HG02884 (cell line): Measurements from ENCODE around the gene KRTAP12-3.
"Not testable (repeated sequence)": the region's sequence is repeated elsewhere in the genome, so short reads cannot be mapped to it uniquely, and the experiment has no call there.

Source experiments
- ATAC-seq: cut with Tn5 transposase; IDR thresholded peaks from one replicate; pipeline ENCODE4 v1.9.1; 2021; ENCODE audit warnings: mild to moderate bottlenecking, moderate library complexity; ENCODE audit not compliant: unreplicated experiment

KRTAP12-3 gene

DNA sequence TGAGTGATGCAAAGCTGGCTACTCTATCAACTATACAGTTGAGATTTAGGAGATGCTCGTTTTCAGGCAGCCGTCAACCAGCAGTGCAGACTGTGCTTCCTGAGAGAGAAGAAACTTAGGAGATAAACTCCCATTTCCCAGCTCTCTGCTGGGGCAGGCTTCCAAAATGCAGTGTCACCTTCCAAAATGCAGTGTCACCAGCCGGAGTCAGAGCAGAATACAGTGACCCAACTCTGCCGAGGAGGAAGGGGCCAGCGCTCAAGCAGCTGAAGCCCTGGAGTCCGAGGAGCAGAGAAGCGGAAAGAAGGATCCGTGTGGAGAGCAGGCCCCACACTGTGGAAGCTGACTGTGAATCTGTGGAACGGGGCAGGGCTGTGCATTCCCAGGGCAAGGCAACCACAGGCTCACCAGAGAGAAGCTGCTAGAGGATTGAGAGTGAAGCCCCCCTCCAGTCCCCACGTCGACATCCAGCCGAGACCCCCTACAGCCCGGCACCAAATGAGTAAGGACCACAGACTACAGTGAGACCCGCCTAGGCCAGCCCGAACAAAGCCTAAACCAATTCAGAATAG is 24.9 kb downstream of the KRTAP12-3 start:
- no peak for ATAC-seq

DNA sequence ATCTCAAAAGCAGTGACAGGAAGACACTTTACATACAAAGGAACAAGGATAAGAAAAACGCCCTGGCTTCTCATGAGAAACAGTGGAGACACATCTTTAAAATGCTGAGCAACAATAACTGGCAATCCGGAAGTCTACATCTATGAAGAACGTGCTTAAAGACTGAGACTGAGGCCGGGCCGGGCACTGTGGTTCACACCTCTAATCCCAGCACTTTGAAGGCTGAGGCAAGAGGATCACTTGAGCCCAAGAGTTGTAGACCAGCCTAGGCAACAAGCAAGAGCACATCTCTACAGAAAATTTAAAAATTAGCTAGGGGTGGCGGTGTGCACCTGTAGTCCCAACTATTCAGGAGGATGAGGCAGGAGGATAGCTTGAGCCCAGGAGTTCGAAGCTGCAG is 26.3 kb downstream of the KRTAP12-3 start:
- ATAC-seq, result no peak

DNA sequence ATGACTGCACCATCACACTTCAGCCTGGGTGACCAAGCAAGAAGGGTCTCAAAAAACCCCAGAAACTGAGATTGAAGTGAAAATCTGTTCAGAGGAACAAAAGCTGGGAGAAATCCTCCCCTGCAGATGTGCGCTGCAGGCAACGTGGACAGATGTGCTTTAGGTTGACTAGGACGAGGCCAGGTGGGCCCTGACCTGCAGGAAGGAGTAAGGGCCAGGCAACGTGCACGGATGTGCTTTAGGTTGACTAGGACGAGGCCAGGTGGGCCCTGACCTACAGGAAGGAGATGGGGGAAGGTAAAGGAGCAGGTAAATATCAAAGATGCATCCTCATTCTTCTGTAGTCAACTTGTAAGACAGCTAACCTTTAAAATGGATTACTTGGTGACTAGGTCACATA is 26.8 kb downstream of the KRTAP12-3 start:
- ATAC-seq, result no peak

DNA sequence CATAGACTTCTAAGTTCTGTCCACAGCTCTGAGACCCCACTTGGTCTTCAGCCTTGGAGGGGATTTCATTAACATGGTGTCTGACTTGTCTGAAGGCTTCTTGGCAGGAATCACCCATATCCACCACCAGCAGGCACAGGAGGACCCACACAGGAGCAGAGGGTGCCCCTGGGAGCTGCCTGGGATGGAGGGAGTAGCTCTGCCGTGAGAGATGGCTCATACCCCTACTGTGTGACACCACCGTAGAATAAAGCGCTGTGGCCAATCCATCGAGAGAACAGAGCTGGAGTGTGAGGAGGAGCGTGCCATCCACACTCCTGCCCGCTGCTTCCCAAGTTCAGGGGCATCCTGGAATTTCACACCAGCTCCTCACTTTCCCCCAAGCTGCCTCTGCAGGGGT is 27.3 kb downstream of the KRTAP12-3 start:
- not testable (repeated sequence) for ATAC-seq

DNA sequence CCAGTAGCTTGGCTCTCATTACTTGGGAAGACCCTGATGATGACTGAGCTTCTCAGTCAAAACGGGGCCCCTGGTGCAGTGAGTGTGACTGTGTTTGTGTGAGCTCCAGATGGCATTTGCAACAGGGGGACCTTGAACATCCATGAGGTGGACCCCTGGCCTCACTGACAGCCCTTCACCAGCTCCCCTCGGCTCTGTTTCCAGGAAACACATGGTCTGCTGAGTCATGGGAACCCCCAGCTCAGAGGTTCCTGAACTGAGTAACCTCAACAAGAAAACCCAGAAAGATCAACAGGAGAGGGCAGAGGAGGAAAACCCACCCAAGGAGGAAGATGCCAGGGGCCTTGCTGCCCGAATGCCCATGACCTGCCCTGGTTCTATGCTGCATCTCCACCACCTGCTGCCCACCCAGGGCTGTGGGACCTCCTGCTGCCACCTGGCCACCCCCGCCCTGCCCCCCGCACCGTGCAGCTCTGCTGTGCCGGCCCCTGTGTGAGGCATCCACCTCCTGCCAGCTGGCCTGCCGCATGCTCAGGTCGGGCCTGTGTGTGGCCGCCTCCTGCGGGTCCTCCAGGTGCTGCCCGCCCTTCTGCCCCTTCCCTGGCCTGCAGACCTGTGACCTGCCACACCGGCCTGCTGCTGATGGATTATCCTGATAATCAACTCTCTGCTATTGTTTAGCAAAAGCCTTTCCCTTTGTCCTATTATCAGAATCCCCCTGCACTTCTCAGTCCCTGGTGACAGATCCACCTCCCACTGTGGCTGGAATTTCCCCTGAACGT is 28.5 kb downstream of the KRTAP12-3 start:
- ATAC-seq, result no peak

DNA sequence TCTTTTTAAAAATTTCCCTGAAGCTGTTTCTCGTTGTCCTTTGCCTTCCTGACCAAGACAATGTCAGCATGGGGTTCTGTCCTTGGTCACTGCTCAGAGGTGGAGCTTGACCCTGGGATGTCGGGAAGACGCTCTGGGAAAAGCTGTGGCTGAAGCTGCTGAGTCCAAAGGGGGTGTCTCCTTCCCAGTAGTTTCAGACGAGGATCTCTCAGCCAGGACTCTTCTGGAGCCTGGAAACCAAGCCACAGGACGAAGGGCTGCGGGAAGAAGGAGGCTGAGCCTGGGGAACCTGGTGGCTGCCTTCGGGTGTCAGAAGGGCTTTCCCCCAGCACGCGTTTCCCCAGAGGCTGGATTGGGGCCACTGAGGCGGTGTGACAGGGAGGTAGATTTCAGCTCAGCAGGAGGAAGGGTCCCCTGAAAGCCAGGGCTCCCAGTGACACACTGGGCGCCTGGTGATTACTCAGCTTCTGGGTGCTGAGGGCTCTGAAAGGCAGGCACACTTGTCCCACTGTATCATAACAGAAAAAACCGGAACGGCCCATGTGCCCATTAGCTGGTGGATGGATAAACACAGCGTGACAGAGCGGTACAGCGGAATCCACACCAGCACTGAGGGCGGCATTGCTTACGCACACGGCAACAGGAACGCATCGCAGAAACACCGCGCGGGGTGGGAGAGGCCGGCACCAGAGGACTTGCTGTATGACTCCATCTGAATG is 29.3 kb downstream of the KRTAP12-3 start:
- ATAC-seq, result no peak

DNA sequence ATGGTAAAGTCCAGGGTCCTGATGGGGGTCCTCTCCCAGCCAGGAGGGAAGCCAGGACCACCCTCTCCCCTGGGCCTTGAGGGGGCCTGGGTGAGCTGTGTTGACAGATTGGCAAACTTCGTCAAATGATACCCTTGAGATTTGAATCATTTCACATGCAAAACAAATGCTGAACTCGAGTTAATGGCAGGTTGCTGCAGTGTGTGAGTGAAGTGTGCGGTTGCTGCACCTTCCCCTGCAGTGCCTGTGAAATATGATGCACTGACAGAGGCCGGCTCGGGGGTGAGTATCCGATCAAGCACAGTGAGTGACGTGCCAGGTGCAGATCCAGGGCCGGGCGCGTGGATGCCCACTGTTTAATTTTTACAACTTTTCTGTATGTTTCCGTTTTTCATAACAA is 29.9 kb downstream of the KRTAP12-3 start:
- ATAC-seq, result no peak

DNA sequence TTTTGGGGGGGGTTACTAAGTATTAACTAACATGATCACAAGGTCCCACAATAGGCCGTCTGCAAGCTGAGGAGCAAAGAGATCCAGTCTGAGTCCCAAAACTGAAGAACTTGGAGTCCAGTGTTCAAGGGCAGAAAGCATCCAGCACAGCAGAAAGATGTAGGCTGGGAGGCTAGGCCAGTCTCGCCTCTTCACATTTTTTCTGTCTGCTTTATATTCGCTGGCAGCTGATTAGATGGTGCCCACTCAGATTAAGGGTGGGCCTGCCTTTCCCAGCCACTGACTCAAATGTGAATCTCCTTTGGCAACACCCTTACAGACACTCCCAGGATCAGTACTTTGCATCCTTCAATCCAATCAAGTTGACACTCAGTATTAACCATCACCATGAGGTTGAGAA is 32.0 kb downstream of the KRTAP12-3 start:
- ATAC-seq, result not testable (repeated sequence)

DNA sequence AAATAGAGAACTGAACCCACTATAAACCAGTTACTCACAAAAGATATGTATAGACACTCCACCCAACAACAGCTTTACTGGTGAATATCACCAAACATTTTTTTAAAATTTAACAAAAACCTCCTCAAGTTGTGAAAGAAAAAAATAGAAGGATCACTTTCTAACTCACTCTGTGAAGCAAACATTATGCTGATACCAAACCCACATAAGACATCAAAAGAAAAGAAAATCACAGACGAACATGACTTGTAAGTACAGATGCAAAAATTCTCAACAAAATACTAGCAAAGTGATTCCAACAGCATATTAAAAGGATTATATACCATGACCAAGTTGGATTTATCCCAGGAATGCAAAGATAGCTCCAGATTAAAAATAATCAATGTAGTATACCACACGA is 34.0 kb downstream of the KRTAP12-3 start:
- no peak for ATAC-seq

DNA sequence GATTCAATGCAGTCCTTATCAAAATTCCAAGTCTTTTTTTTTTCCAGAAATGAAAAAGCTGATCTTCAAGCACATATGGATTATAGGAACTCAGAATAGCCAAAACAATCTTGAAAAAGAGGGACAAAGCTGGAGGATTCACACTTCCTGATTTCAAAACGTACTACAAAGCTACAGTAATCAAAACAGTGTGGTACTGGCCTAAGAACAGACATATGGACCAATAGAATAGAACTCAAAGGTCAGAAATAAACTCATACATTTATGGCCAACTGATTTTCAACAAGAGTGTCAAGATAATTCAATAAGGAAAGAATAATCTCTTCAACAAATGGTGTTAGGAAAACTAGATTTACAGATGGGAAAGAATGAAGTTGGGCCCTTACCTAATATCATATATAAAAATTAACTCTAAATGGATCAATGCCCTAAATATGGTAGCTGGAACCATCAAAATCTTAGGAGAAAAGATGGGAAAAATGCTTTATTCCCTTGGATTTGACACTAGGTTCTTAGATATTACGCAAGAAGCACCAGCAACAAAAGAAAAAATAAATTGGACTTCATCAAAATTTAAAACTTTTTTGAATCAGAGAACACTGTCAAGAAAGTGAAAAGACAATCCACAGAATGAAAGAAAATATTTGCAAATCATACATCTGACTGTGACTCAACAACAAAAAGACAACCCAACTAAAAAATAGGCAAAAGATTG is 35.2 kb downstream of the KRTAP12-3 start:
- no peak for ATAC-seq

DNA sequence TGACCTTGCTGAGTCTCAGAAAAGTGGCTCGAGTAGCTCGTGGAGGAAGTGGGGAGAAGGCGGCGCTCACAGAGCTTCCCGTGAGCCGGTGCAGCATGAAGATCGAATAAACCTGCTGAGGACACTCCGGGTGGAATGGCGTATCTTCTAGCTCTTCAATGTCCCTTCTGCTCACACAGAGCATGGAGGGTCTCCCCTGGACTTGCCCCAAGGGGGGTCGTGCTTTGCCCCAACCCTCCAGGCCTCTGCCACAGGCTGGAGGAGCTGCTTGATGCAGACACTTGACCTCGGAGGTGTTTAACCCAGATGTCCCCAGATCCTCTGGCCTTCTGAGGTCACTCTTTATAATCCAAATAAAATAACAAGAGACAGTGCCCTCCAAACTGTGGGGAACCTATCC is 37.0 kb downstream of the KRTAP12-3 start:
- ATAC-seq, result no peak

DNA sequence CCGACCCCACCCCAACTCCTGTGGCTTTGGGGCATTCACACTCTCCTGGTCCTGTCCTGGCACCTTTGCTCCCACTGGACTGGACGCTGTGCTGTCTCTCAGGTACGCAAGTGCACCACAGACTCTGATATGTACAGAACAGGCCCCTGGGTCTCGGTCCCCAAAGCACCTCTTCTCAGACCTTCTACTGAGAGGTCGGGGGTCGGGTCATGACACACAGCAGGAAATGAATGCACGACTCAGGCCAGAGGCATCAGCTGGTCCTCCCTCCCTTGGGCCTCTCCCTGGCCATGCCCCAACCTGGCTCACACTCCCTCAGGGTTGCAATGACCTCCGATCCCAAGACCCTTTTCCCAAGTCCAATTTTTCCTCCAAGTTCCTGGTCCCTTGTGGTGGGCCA is 37.5 kb downstream of the KRTAP12-3 start:
- ATAC-seq, result no peak

DNA sequence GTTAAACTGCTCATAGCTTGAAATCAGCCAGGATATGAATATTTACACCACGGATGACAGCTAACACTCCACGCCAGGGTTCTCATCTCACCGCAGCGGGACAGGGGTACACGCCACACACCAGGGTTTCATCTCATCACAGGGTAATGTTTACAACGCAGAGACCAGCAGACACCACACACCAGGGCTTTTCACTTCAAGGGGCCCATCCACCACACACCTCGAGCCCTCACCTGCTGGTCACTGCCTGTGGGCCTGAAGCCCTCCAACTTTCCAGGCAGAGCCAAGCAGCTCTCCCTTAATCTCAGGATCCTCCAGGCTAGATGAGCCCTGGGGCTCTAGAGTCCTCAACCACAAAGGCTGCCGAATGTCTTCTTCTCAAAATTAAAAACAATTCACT is 37.9 kb downstream of the KRTAP12-3 start:
- no peak for ATAC-seq

DNA sequence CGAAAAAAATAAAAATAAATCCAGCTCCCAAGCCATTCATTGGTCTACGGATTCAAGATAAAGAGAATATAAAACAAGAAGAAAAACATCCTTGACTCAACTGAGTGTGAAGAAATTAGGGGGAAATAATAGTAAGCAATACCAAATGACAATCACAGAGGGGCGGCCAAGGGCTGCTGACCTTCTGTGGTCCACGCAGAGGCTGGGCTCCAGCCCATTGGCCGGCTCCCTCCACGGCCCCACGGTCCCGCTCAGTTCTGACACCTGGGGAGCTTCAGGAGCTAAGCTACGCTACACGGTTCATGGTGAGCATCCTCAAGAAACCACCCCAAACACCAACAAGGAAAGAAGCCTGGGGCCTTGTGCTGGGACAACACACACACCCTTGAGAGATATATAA is 38.8 kb downstream of the KRTAP12-3 start:
- no peak for ATAC-seq

DNA sequence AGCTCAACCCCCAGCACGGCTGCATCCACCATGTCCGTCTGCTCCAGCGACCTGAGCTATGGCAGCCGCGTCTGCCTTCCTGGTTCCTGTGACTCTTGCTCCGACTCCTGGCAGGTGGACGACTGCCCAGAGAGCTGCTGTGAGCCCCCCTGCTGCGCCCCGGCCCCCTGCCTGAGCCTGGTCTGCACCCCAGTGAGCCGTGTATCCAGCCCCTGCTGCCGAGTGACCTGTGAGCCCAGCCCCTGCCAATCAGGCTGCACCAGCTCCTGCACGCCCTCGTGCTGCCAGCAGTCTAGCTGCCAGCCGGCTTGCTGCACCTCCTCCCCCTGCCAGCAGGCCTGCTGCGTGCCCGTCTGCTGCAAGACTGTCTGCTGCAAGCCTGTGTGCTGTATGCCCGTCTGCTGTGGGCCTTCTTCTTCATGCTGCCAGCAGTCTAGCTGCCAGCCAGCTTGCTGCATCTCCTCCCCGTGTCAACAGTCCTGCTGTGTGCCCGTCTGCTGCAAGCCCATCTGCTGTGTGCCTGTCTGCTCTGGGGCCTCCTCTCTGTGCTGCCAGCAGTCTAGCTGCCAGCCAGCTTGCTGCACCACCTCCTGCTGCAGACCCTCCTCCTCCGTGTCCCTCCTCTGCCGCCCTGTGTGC is 39.6 kb downstream of the KRTAP12-3 start, which contains the start of gene KRTAP10-12:
Gene KRTAP10-12, plus strand, starts transcription at position 1 of the 639 bp plus-strand sequence. Its CDS starts 30 bp downstream, at position 31.
- ATAC-seq, result not testable (repeated sequence)

DNA sequence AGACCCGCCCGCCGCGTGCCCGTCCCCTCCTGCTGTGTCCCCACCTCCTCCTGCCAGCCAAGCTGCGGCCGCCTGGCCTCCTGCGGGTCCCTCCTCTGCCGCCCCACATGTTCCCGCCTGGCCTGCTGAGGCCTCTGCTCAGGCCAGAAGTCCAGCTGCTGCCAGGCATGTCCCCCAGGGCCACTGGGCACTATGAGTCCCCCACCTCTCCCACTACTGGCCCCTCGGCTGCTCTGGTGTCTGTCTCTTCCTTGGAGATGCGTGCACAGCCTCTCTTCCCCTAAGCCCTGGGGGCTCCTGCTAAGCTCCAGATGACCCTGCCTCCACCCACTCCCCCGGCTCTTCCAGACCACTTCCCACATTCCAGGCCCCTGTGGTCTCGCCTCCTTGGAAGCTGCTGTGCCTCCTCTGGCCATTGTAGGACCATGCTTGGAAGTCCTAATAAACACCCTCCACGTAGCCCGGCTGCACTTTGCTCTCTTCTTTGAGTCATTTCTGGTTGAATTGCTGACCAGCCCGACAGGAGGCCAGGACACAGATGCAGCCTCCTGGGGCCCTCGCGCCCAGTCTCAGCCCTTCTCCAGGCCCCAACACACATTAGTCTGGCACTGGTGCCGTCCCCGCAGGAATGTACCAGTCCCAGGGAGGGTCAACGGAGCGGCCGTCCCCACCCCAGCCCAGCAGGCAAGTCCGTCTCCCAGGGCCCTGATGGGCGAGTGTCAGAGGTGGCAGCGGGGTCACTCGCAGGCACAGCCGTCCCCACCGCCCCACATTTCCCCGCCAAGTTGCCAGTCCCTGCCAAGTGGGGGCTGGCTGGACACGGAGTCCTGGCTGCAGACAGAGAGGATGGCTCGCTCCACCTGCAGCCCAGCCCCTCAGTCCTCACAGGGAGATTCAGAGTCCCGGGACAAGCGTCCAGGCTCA is 40.3 kb downstream of the KRTAP12-3 start:
- ATAC-seq, result no peak

DNA sequence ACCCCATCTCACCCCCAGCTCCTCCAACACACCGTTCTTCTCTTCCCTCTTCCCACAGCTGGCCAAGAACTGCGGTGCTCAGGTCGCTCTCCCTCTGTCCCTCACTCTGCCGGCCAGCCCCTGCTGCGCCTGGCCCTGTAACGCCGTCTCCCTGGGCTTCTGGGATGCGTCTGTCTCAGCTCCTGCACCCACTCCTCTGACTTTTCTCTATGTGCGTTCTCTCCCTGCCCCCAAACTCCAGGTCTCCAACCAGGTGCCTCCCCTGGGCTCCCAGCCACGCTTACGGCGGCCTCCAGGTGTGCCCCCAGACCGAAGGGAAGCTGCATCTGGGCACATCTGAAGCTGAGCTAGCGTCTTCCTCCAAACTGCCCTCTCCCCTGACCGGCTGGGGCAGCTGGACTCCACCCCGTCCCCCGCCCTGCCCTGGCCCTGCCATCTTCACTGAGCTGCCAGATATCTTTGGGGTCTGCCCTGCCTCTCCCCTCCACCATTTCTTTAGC is 41.8 kb downstream of the KRTAP12-3 start:
- ATAC-seq, result no peak

DNA sequence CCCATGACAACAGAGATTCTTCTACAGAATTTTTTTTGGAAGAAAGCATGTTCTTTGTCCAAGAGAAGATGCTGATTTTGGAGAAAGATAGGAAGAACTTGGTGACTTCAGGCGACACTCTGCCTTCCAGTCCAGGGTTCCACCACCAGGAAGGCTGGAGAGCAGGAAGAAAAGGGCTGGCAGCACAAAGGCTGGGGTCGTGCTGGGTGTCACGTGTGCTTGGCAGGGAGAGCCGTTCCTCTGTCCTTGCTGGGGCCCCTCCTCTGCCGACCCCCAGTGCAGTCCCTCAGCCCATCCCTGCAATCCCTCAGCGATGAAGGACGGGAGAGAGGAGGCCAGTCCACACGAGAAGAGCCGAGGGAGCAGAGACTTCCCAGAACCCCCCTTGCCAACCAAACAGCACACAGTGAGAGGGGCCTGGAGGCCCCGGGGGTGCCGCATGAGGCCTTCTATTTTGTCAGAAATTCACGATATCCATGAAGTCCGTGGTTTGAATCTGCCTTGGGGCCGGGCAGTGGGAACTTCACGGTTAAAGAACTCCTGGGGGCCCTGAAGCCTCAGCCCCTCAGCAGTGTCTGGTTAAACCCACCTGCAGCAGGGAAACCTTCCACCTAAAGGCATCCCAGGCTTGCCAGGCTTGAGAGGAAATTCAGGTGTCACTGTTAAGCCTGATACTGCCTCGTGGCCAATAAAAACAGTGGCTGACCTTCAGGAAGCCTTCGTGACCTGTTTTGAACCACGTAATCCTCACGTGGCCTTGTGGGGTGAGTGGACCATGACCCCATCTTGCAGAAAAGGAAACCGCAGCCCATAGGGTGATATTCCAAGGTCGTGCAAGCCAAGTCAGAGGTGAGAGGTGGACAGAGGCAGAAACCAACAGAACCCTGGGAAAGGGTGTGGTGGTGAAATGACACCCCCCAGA is 42.6 kb downstream of the KRTAP12-3 start:
- no peak for ATAC-seq

DNA sequence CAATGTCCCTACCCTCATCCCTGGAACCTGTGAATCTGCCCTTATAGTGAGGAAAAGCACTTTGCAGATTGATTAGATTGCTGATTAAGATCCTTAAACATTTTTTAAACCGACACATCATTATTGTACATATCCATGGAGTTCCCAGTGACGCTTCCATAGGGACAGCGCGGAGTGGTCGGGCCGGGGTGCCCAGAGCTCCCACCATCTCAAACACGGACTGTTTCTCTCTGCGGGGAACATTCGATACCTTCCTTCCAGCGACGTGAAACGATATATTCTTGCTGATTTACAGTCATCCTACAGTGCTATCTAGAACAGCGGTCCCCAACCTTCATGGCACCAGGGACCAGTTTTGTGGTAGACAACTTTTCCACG is 43.3 kb downstream of the KRTAP12-3 start:
- no peak for ATAC-seq
